Esophagus squamous epithelium (tissue), 5 donors: ENCODE results near the gene GABRR2. TPM values are rescaled to one million over a fixed set of nuclear protein-coding genes. Genes with fewer than 3 reads are reported as not detected.
"Not testable (repeated sequence)": the region's sequence is repeated elsewhere in the genome, so short reads cannot be mapped to it uniquely, and the experiment has no call there.

Source experiments
- DNase-seq: peaks from one replicate; lab custom pipeline; 2025; lab: John Stamatoyannopoulos, UW
- H3K27ac ChIP-seq, 4 donors: fragments of 200-600 bp; sonication (generic); one replicate each; pipeline ENCODE4 v1.5.1; 2016 to 2019; ENCODE audit warnings: mild to moderate bottlenecking in 1 of 4
- H3K27me3 ChIP-seq, 4 donors: fragments of 200-600 bp; sonication (generic); 1 replicate in 3 of 4; 2 replicates in 1 of 4; pipeline versions ENCODE4 v1.5.1 to v1.6.0; 2017 to 2021; ENCODE audit warnings: antibody characterized with exemption in 1 of 4
- H3K36me3 ChIP-seq, 3 donors: fragments of 200-600 bp; sonication (generic); one replicate each; pipeline ENCODE4 v1.5.1; 2016 to 2019
- H3K4me1 ChIP-seq, 3 donors: fragments of 200-600 bp; sonication (generic); one replicate each; pipeline ENCODE4 v1.5.1; 2017 to 2019
- H3K4me3 ChIP-seq, 4 donors: fragments of 200-600 bp; sonication (generic); 1 replicate in 3 of 4; 2 replicates in 1 of 4; pipeline ENCODE4 v1.5.1; 2016 to 2019; ENCODE audit warnings: mild to moderate bottlenecking in 2 of 4, moderate library complexity in 1 of 4
- H3K9me3 ChIP-seq, 3 donors: fragments of 200-600 bp; sonication (generic); one replicate each; pipeline ENCODE4 v1.5.1; 2016 to 2019
- CTCF ChIP-seq, 6 experiments: fragments of 450-650 bp in 4 of 6; fragments of 200-600 bp in 2 of 6; sonication (generic) in 2 of 6; IDR thresholded peaks; one replicate each; pipeline ENCODE4 v1.5.1; 2016 to 2019; ENCODE audit warnings: antibody characterized with exemption in 6 of 6, mild to moderate bottlenecking in 4 of 6, moderate library complexity in 4 of 6
- POLR2A ChIP-seq, 4 donors: fragments of 450-650 bp; IDR thresholded peaks; one replicate each; pipeline ENCODE4 v1.6.1; 2017; ENCODE audit warnings: antibody characterized with exemption in 4 of 4, mild to moderate bottlenecking in 4 of 4, moderate library complexity in 3 of 4
- WGBS, 2 donors: methylation state at CpG; one replicate each; pipeline ENCODE4 v1.1.5; 2018; 5-methylcytosine and 5-hydroxymethylcytosine counted together
- intact Hi-C: fragments of 100-400 bp; cut with DNase I; formaldehyde crosslinking; loops from one replicate; pipeline ENCODE4 v1.15.0; 2022
- total RNA-seq, 4 donors: library from RNA; depleted of rRNA; stranded (reverse); fragments of >200 nt; gene quantifications; one replicate each; pipeline ENCODE4 v1.1.0, GENCODE V29; 2016
- donor health status: DM: yes; HTN: yes; CAD: no.

The GABRR2 gene
- total RNA-seq, 4 donors from 2014 or later = 0.19 TPM; not detected in 3

- DNase-seq = no peak
- Histone ChIP-seq H3K9me3 (no peaks in the 10 kb centered on the region), H3K36me3 (peaks cover 0 to 9% (median 0%) of the 10 kb centered on the region in 3 donors), H3K27me3 (no peaks in the 10 kb centered on the region), H3K4me1 (peaks cover 11 to 32% (median 26%) of the 10 kb centered on the region in 3 donors), H3K4me3 (no peak overlapping the region), H3K27ac (no peak overlapping the region)
- intact Hi-C loops = no loop called here
- TF ChIP-seq CTCF (IDR thresholded peaks at IDR 0.05) (no peak), POLR2A (IDR thresholded peaks at IDR 0.05) (no peak)
- 47 to 54% methylated on average over 3 to 8 of the region's 11 CpGs for WGBS, 2 donors
Measured at GRCh38 chr6:89310929-89311328, 4.2 kb downstream of the GABRR2 start.

- WGBS, 2 donors = 70 to 84% methylated on average over 7 to 8 of the region's 9 CpGs
- no peak for TF ChIP-seq POLR2A (IDR thresholded peaks at IDR 0.05)
- TF ChIP-seq CTCF (IDR thresholded peaks at IDR 0.05) = no peak
- intact Hi-C loops = no loop called here
- no peak for DNase-seq
- Histone ChIP-seq H3K36me3 (no peaks in the 10 kb centered on the region), H3K4me1 (peaks cover 11 to 32% (median 26%) of the 10 kb centered on the region in 3 donors), H3K9me3 (no peaks in the 10 kb centered on the region), H3K27me3 (no peaks in the 10 kb centered on the region), H3K4me3 (no peak overlapping the region), H3K27ac (no peak overlapping the region)
Measured at GRCh38 chr6:89308525-89309395, 6.3 kb downstream of the GABRR2 start.

DNA sequence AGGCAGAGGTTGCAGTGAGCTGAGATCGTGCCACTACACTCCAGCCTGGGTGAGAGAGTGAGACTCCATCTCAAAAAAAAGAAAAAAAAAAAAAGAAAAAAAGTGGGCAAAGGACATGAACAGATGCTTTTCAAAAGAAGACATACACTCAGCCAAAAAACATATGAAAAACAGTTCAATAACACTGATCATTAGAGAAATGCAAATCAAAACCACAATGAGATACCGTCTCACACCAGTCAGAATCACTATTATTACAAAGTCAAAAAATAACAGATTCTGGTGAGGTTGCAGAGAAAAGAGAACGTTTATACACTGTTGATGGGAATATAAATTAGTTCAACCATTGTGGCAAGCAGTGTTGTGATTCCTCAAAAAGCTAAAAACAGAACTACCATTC is 10.6 kb downstream of the GABRR2 start:
- intact Hi-C loops, H3K36me3 ChIP-seq, H3K4me1 ChIP-seq, H3K9me3 ChIP-seq, H3K4me3 ChIP-seq, H3K27me3 ChIP-seq, DNase-seq, H3K27ac ChIP-seq: not testable (repeated sequence)
- WGBS, 2 donors = 76 to 80% methylated on average over 3 of the region's 3 CpGs

GRCh38 chr6:89302936-89303335 is 12.2 kb downstream of the GABRR2 start:
- TF ChIP-seq POLR2A (IDR thresholded peaks at IDR 0.05) (no peak), CTCF (IDR thresholded peaks at IDR 0.05) (no peak)
- intact Hi-C loops = no loop called here
- Histone ChIP-seq H3K36me3 (no peaks in the 10 kb centered on the region), H3K4me3 (no peak overlapping the region), H3K27ac (no peak overlapping the region), H3K27me3 (no peaks in the 10 kb centered on the region), H3K9me3 (no peaks in the 10 kb centered on the region), H3K4me1 (peaks cover 5 to 16% (median 15%) of the 10 kb centered on the region in 3 donors)
- no peak for DNase-seq
- 78 to 92% methylated on average over 7 to 10 of the region's 10 CpGs for WGBS, 2 donors

GRCh38 chr6:89302195-89302770 is 12.8 kb downstream of the GABRR2 start:
- Histone ChIP-seq H3K27ac (no peak overlapping the region), H3K4me1 (peaks cover 7 to 22% (median 16%) of the 10 kb centered on the region in 3 donors), H3K4me3 (no peak overlapping the region), H3K9me3 (no peaks in the 10 kb centered on the region), H3K36me3 (no peaks in the 10 kb centered on the region), H3K27me3 (no peaks in the 10 kb centered on the region)
- no peak for DNase-seq
- TF ChIP-seq CTCF (IDR thresholded peaks at IDR 0.05) (no peak), POLR2A (IDR thresholded peaks at IDR 0.05) (no peak)
- WGBS, 2 donors = 25 to 91% methylated on average over 2 to 17 of the region's 22 CpGs
- intact Hi-C loops = no loop called here
